Fibroblast of lung (primary cell): ENCODE results near the gene VPS51. TPM values are rescaled to one million over a fixed set of nuclear protein-coding genes. Genes with fewer than 3 reads are reported as not detected.

Source experiments
- DNase-seq, 2 donors: peaks; one replicate each; pipeline versions ENCODE4 v3.0.0 to v3.0.0-alpha.2; 2010; ENCODE audit warnings: low read depth in 2 of 2
- H2AFZ ChIP-seq: 2 replicates; pipeline ENCODE4 v1.5.1; 2012; ENCODE audit warnings: low read length, control low read depth, inconsistent platforms
- H3K27ac ChIP-seq: 2 replicates; pipeline ENCODE4 v1.5.1; 2011; ENCODE audit warnings: low read length, control low read depth; ENCODE audit not compliant: insufficient read depth
- H3K27me3 ChIP-seq: 2 replicates; pipeline ENCODE4 v1.5.1; 2011; ENCODE audit warnings: mild to moderate bottlenecking, low read length; ENCODE audit not compliant: control insufficient read depth, insufficient read depth
- H3K36me3 ChIP-seq: 2 replicates; pipeline ENCODE4 v1.5.1; 2011; ENCODE audit warnings: low read length; ENCODE audit not compliant: control insufficient read depth, insufficient read depth
- H3K4me1 ChIP-seq: 2 replicates; pipeline ENCODE4 v1.5.1; 2011; ENCODE audit warnings: low read length; ENCODE audit not compliant: control insufficient read depth, insufficient read depth; ENCODE audit errors: extremely low read depth
- H3K4me2 ChIP-seq: 2 replicates; pipeline ENCODE4 v1.5.1; 2011; ENCODE audit warnings: low read length, control low read depth; ENCODE audit not compliant: insufficient read depth; ENCODE audit errors: extremely low read depth
- H3K4me3 ChIP-seq, 4 experiments: fragments of 200-600 bp in 1 of 4; sonication (generic) in 1 of 4; replicated peaks in 1 of 4; 2 replicates each; pipeline ENCODE4 v1.5.1; 2011 to 2016; ENCODE audit warnings: low read length in 4 of 4, low read depth in 3 of 4, mild to moderate bottlenecking in 3 of 4, control low read depth in 2 of 4, inconsistent platforms in 1 of 4, mixed read lengths in 1 of 4; ENCODE audit not compliant: insufficient read depth in 1 of 4; ENCODE audit errors: control extremely low read depth in 1 of 4
- H3K79me2 ChIP-seq: 2 replicates; pipeline ENCODE4 v1.5.1; 2012; ENCODE audit warnings: mild to moderate bottlenecking, low read length, inconsistent platforms; ENCODE audit not compliant: control insufficient read depth, insufficient read depth
- H3K9ac ChIP-seq: 2 replicates; pipeline ENCODE4 v1.5.1; 2011; ENCODE audit warnings: mild to moderate bottlenecking, low read length, control low read depth; ENCODE audit not compliant: insufficient read depth
- H3K9me3 ChIP-seq: 2 replicates; pipeline ENCODE4 v1.5.1; 2012; ENCODE audit warnings: low read depth, low read length; ENCODE audit not compliant: control insufficient read depth, insufficient read depth
- H4K20me1 ChIP-seq: 2 replicates; pipeline ENCODE4 v1.5.1; 2011; ENCODE audit warnings: low read length; ENCODE audit not compliant: control insufficient read depth, insufficient read depth; ENCODE audit errors: extremely low read depth
- EZH2 ChIP-seq: IDR thresholded peaks from 2 replicates; pipeline ENCODE4 v1.5.1; 2012; ENCODE audit warnings: low read length, control low read depth, mild to moderate bottlenecking; ENCODE audit errors: missing control alignments
- polyA plus RNA-seq, 2 donors: library from polyadenylated mRNA; depleted of rRNA in 1 of 2; stranded (reverse) in 1 of 2; unstranded in 1 of 2; fragments of >200 nt; gene quantifications; 2 replicates each; pipeline ENCODE4 v1.2.1, GENCODE V29; 2011 to 2012; ENCODE audit warnings: missing spikeins in 1 of 2
- total RNA-seq: library from RNA; depleted of rRNA; stranded (reverse); fragments of >200 nt; gene quantifications from 2 replicates; pipeline ENCODE4 v1.2.1, GENCODE V29; 2014
- TF ChIP-seq, protein P1 (sequence below), 2 donors: IDR thresholded peaks in 1 of 2; conservative IDR thresholded peaks in 1 of 2; 1 replicate in 1 of 2; 2 replicates in 1 of 2; pipeline ENCODE4 v1.5.1; 2011 to 2012; ENCODE audit warnings: low read length in 2 of 2, control low read depth in 1 of 2, inconsistent platforms in 1 of 2, low read depth in 1 of 2, mild to moderate bottlenecking in 1 of 2

The VPS51 gene
- total and polyA plus RNA-seq, 2 donors (not counting 1 experiment from before 2014, with no cell fraction given) = 22.0 to 144 TPM

DNA sequence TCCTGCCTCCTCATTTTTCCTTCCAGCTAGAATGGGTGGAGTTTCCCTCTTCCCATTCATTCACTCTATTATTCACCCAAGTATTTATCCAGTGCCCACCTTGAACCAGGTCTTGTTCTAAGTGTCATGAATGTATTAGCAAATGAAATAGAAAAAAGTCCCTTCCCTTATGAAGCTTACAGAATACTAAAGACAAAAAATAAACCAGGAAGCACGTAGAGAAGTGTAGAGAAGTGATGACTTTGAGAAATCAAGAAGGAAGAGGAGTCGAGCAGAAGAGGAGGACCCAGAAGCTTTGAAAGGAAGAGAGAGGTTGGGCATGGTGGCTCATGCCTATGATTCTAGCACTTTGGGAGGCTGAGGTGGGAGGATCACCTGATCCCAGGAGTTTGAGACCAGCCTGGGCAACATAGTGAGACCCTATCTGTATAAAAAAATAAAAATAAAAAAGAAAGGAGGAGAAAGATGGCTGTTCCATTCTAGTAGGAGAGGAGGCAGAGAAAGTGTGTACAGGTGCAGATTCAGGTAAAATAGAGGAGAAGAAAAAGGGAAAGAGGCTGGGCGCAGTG, 55.4 kb downstream of the VPS51 start:
- peaks cover 2% of the 10 kb centered on the region for H3K4me1 ChIP-seq
- no peaks in the 10 kb centered on the region for H3K27me3 ChIP-seq
- H3K79me2 ChIP-seq = no peaks in the 10 kb centered on the region
- H3K9ac ChIP-seq = no peak overlapping the region
- TF ChIP-seq EZH2 = no peak
- TF ChIP-seq, protein P1, sequence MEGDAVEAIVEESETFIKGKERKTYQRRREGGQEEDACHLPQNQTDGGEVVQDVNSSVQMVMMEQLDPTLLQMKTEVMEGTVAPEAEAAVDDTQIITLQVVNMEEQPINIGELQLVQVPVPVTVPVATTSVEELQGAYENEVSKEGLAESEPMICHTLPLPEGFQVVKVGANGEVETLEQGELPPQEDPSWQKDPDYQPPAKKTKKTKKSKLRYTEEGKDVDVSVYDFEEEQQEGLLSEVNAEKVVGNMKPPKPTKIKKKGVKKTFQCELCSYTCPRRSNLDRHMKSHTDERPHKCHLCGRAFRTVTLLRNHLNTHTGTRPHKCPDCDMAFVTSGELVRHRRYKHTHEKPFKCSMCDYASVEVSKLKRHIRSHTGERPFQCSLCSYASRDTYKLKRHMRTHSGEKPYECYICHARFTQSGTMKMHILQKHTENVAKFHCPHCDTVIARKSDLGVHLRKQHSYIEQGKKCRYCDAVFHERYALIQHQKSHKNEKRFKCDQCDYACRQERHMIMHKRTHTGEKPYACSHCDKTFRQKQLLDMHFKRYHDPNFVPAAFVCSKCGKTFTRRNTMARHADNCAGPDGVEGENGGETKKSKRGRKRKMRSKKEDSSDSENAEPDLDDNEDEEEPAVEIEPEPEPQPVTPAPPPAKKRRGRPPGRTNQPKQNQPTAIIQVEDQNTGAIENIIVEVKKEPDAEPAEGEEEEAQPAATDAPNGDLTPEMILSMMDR (conservative IDR thresholded peaks at IDR 0.05 in 1 of 2, IDR thresholded peaks at IDR 0.05 in 1 of 2; ENCODE audit: low read depth in 1 of 2, low read length in 2 of 2) = no peak
- no peak overlapping the region for H2AFZ ChIP-seq
- no peak overlapping the region for H3K4me3 ChIP-seq
- no peaks in the 10 kb centered on the region for H3K9me3 ChIP-seq
- no peaks in the 10 kb centered on the region for H4K20me1 ChIP-seq
- H3K27ac ChIP-seq = no peak overlapping the region
- H3K4me2 ChIP-seq = no peak overlapping the region
- no peaks in the 10 kb centered on the region for H3K36me3 ChIP-seq
- DNase-seq = no peak

DNA sequence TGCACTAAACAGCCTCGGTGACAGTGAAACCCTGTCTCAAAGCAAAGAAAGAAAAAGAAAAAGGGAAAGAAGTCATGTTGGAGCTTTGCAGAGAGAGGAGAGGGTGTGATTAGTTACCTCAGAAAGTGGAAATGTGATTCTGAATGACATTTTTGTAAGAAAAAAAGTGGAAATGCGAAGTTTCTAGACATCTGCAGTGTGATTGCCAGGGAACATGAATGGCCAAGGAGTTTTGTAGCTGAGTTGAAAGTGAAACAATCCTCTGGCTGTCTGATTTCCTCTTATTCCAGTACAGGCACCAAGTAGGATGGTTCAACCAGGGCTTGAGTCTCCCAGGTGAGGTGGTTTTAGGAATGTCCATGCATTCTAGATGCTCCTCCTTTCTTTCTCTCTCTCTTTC, 56.1 kb downstream of the VPS51 start:
- DNase-seq = no peak
- TF ChIP-seq, protein P1 (conservative IDR thresholded peaks at IDR 0.05 in 1 of 2, IDR thresholded peaks at IDR 0.05 in 1 of 2; ENCODE audit: low read depth in 1 of 2, low read length in 2 of 2) = no peak
- no peak for TF ChIP-seq EZH2
- Histone ChIP-seq H3K4me2 (no peak overlapping the region), H3K27me3 (no peaks in the 10 kb centered on the region), H3K4me3 (no peak overlapping the region), H3K27ac (no peak overlapping the region), H3K36me3 (no peaks in the 10 kb centered on the region), H3K4me1 (peaks cover 2% of the 10 kb centered on the region), H3K9me3 (no peaks in the 10 kb centered on the region), H2AFZ (no peak overlapping the region), H3K79me2 (no peaks in the 10 kb centered on the region), H3K9ac (no peak overlapping the region), H4K20me1 (no peaks in the 10 kb centered on the region)

DNA sequence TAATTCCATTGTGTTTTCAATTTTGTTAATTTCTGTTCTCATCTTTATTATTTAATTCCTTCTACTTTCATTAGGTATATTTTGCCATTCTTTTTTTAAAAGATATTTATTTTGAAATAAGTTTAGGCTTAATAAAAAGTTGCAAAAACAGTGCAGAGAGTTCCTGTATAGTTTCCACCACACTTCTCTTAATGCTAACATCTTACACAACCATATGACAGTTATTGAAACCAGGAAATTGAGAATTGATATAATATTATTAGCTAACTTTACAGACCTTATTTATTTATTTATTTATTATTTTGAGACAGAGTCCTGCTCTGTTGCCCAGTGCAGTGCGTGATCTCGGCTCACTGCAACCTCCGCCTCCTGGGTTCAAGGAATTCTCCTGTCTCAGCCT, 60.2 kb downstream of the VPS51 start:
- H3K27me3 ChIP-seq = no peaks in the 10 kb centered on the region
- TF ChIP-seq EZH2 = no peak
- TF ChIP-seq, protein P1 (conservative IDR thresholded peaks at IDR 0.05 in 1 of 2, IDR thresholded peaks at IDR 0.05 in 1 of 2; ENCODE audit: low read depth in 1 of 2, low read length in 2 of 2) = no peak
- no peak overlapping the region for H3K4me3 ChIP-seq
- H2AFZ ChIP-seq = no peak overlapping the region
- no peak overlapping the region for H3K4me2 ChIP-seq
- no peaks in the 10 kb centered on the region for H3K4me1 ChIP-seq
- H3K79me2 ChIP-seq = no peaks in the 10 kb centered on the region
- no peak for DNase-seq
- no peaks in the 10 kb centered on the region for H3K9me3 ChIP-seq
- no peaks in the 10 kb centered on the region for H3K36me3 ChIP-seq
- no peaks in the 10 kb centered on the region for H4K20me1 ChIP-seq
- no peak overlapping the region for H3K27ac ChIP-seq
- H3K9ac ChIP-seq = no peak overlapping the region
